Liver (tissue), 9 donors: ENCODE results near the gene TGM3. TPM values are rescaled to one million over a fixed set of nuclear protein-coding genes. Genes with fewer than 3 reads are reported as not detected.

Experiments
- DNase-seq: peaks from one replicate; pipeline ENCODE4 v3.0.0-alpha.2; 2017; ENCODE audit warnings: low spot score
- H3K27ac ChIP-seq, 2 donors: one replicate each; pipeline ENCODE4 v1.7.0; 2013; ENCODE audit warnings: inconsistent platforms in 2 of 2, low read length in 2 of 2, control low read depth in 1 of 2, low read depth in 1 of 2, mild to moderate bottlenecking in 1 of 2
- H3K27me3 ChIP-seq, 4 donors: one replicate each; pipeline versions ENCODE4 v1.6.1 to v1.7.0; 2013; ENCODE audit warnings: low read length in 3 of 4, inconsistent platforms in 1 of 4, mild to moderate bottlenecking in 1 of 4, moderate library complexity in 1 of 4; ENCODE audit not compliant: control insufficient read depth in 4 of 4, insufficient read depth in 4 of 4
- H3K36me3 ChIP-seq, 4 donors: one replicate each; pipeline versions ENCODE4 v1.6.1 to v1.7.0; 2013; ENCODE audit warnings: low read length in 3 of 4, mild to moderate bottlenecking in 3 of 4, low read depth in 1 of 4, moderate library complexity in 1 of 4; ENCODE audit not compliant: control insufficient read depth in 4 of 4, insufficient read depth in 3 of 4
- H3K4me1 ChIP-seq, 4 donors: one replicate each; pipeline versions ENCODE4 v1.6.1 to v1.7.0; 2013; ENCODE audit warnings: low read length in 3 of 4, mild to moderate bottlenecking in 3 of 4, moderate library complexity in 1 of 4; ENCODE audit not compliant: control insufficient read depth in 4 of 4, insufficient read depth in 4 of 4
- H3K4me3 ChIP-seq, 3 donors: one replicate each; pipeline versions ENCODE4 v1.6.1 to v1.7.0; 2013; ENCODE audit warnings: low read length in 3 of 3, control low read depth in 1 of 3, low read depth in 1 of 3, mild to moderate bottlenecking in 1 of 3
- H3K9ac ChIP-seq, 2 donors: one replicate each; pipeline ENCODE4 v1.7.0; 2013; ENCODE audit warnings: low read length in 2 of 2, mild to moderate bottlenecking in 2 of 2, moderate library complexity in 2 of 2, control low read depth in 1 of 2, low read depth in 1 of 2
- H3K9me3 ChIP-seq, 4 donors: one replicate each; pipeline versions ENCODE4 v1.6.1 to v1.7.0; 2013; ENCODE audit warnings: low read length in 3 of 4; ENCODE audit not compliant: control insufficient read depth in 4 of 4
- ATF3 ChIP-seq: IDR thresholded peaks from 2 replicates; pipeline ENCODE4 v1.6.1; 2016; ENCODE audit warnings: antibody characterized with exemption
- CTCF ChIP-seq: fragments of 150-350 bp; IDR thresholded peaks from 2 replicates; pipeline ENCODE4 v1.5.1; 2017; ENCODE audit warnings: improper control_type of control experiment, low read depth, low read length; ENCODE audit not compliant: missing input control
- EGR1 ChIP-seq, 2 donors: IDR thresholded peaks; 2 replicates each; pipeline ENCODE4 v1.6.1; 2016 to 2018; ENCODE audit warnings: antibody characterized with exemption in 2 of 2, low read depth in 2 of 2
- FOXA1 ChIP-seq: IDR thresholded peaks from 2 replicates; pipeline ENCODE4 v1.6.1; 2016; ENCODE audit warnings: antibody characterized with exemption
- FOXA2 ChIP-seq: IDR thresholded peaks from 2 replicates; pipeline ENCODE4 v1.6.1; 2016; ENCODE audit warnings: antibody characterized with exemption
- GABPA ChIP-seq, 2 donors: IDR thresholded peaks in 1 of 2; conservative IDR thresholded peaks in 1 of 2; 2 replicates each; pipeline ENCODE4 v1.6.1; 2016; ENCODE audit warnings: antibody characterized with exemption in 2 of 2, mild to moderate bottlenecking in 1 of 2, moderate library complexity in 1 of 2
- HNF4A ChIP-seq, 2 donors: conservative IDR thresholded peaks; 2 replicates each; pipeline ENCODE4 v1.6.1; 2016; ENCODE audit warnings: antibody characterized with exemption in 2 of 2, mild to moderate bottlenecking in 2 of 2
- JUND ChIP-seq, 2 donors: IDR thresholded peaks; 2 replicates each; pipeline ENCODE4 v1.6.1; 2016; ENCODE audit warnings: antibody characterized with exemption in 2 of 2
- MAX ChIP-seq: IDR thresholded peaks from 2 replicates; pipeline ENCODE4 v1.6.1; 2016; ENCODE audit warnings: antibody characterized with exemption
- NR2F2 ChIP-seq: IDR thresholded peaks from 2 replicates; pipeline ENCODE4 v1.6.1; 2016; ENCODE audit warnings: antibody characterized with exemption
- RAD21 ChIP-seq, 2 donors: IDR thresholded peaks; 2 replicates each; pipeline ENCODE4 v1.6.1; 2016; ENCODE audit warnings: antibody characterized with exemption in 2 of 2, mild to moderate bottlenecking in 2 of 2
- REST ChIP-seq: IDR thresholded peaks from 2 replicates; pipeline ENCODE4 v1.6.1; 2016; ENCODE audit warnings: antibody characterized with exemption, mild to moderate bottlenecking
- SP1 ChIP-seq: IDR thresholded peaks from 2 replicates; pipeline ENCODE4 v1.6.1; 2018; ENCODE audit warnings: antibody characterized with exemption, mild to moderate bottlenecking
- TAF1 ChIP-seq: conservative IDR thresholded peaks from 2 replicates; pipeline ENCODE4 v1.6.1; 2016; ENCODE audit warnings: antibody characterized with exemption, mild to moderate bottlenecking
- YY1 ChIP-seq: IDR thresholded peaks from 2 replicates; pipeline ENCODE4 v1.6.1; 2016; ENCODE audit warnings: antibody characterized with exemption, mild to moderate bottlenecking
- ZBTB33 ChIP-seq: IDR thresholded peaks from 2 replicates; pipeline ENCODE4 v1.6.1; 2016; ENCODE audit warnings: antibody characterized with exemption
- WGBS: extraction: QIAGEN DNeasy Blood & Tissue Kit; methylation state at CpG from one replicate; pipeline ENCODE4 v1.1.7; 2013; 5-methylcytosine and 5-hydroxymethylcytosine counted together
- polyA plus RNA-seq, 2 donors: library from polyadenylated mRNA; stranded (reverse) in 1 of 2; unstranded in 1 of 2; fragments of 200-250 nt in 1 of 2; fragments of >200 nt in 1 of 2; fragmentation: Nextera tagmentation in 1 of 2; extraction: Ambion mirVana in 1 of 2; gene quantifications; one replicate each; pipeline versions ENCODE4 v1.2.1 to v1.2.3, GENCODE V29; 2013 to 2015
- total RNA-seq, 2 donors: library from RNA; depleted of rRNA; stranded (reverse); fragments of >200 nt; gene quantifications; one replicate each; pipeline ENCODE4 v1.2.3, GENCODE V29; 2014
- donor health status: healthy.
- donor health status: healthy.
- donor health status: healthy.
- donor health status: healthy.
- donor health status: healthy.

Gene TGM3
- total and polyA plus RNA-seq, 4 donors = 0.05 to 0.28 (median 0.08) TPM; not detected in 1

- H3K9ac ChIP-seq = no peak overlapping the region
- H3K4me1 ChIP-seq = no peaks in the 10 kb centered on the region
- H3K36me3 ChIP-seq = no peaks in the 10 kb centered on the region
- H3K27me3 ChIP-seq = no peaks in the 10 kb centered on the region
- DNase-seq = no peak
- no peak overlapping the region for H3K4me3 ChIP-seq
- peaks cover 4 to 8% (median 5%) of the 10 kb centered on the region in 4 donors for H3K9me3 ChIP-seq
- WGBS = 79% methylated on average over 6 of the region's 6 CpGs
- no peak for TF ChIP-seq GABPA (IDR thresholded peaks at IDR 0.05 in 1 of 2, conservative IDR thresholded peaks at IDR 0.05 in 1 of 2)
- no peak for TF ChIP-seq JUND (IDR thresholded peaks at IDR 0.05)
- TF ChIP-seq FOXA1 = no peak
- TF ChIP-seq ZBTB33 = no peak
- no peak for TF ChIP-seq RAD21 (IDR thresholded peaks at IDR 0.05)
- no peak for TF ChIP-seq SP1
- TF ChIP-seq ATF3 = no peak
- TF ChIP-seq CTCF = no peak
- TF ChIP-seq FOXA2 = no peak
- no peak overlapping the region for H3K27ac ChIP-seq
These were observed 89.7 kb downstream of the TGM3 start for GRCh38 chr20:2385496-2385895.

- 75% methylated on average over 5 of the region's 5 CpGs for WGBS
- Histone ChIP-seq H3K4me3 (no peak overlapping the region), H3K27ac (no peak overlapping the region), H3K9ac (no peak overlapping the region), H3K27me3 (no peaks in the 10 kb centered on the region), H3K36me3 (no peaks in the 10 kb centered on the region), H3K4me1 (no peaks in the 10 kb centered on the region), H3K9me3 (peaks cover 4 to 8% (median 5%) of the 10 kb centered on the region in 4 donors)
- TF ChIP-seq RAD21 (IDR thresholded peaks at IDR 0.05) = no peak
- no peak for TF ChIP-seq YY1
- no peak for TF ChIP-seq HNF4A (conservative IDR thresholded peaks at IDR 0.05)
- no peak for TF ChIP-seq TAF1
- no peak for TF ChIP-seq ATF3
- no peak for TF ChIP-seq FOXA1
- no peak for TF ChIP-seq CTCF
- no peak for TF ChIP-seq SP1
- TF ChIP-seq NR2F2 = no peak
- no peak for TF ChIP-seq FOXA2
- no peak for TF ChIP-seq MAX
- no peak for TF ChIP-seq EGR1 (IDR thresholded peaks at IDR 0.05; ENCODE audit: low read depth in 2 of 2)
- TF ChIP-seq REST = no peak
- no peak for DNase-seq
These were observed 90.8 kb downstream of the TGM3 start for GRCh38 chr20:2386516-2387179.
